Renal cortex interstitium (tissue), 11 donors: ENCODE data around the gene LIPH. TPM values are rescaled to one million over a fixed set of nuclear protein-coding genes. Genes with fewer than 3 reads are reported as not detected.
A peak's percentile ranks its signal among the peaks of the same experiment; 100 is the strongest.

Experiments
- DNase-seq, 11 donors: peaks; one replicate each; pipeline ENCODE4 v3.0.0-alpha.2; 2013; ENCODE audit warnings: low read depth in 9 of 11, low spot score in 4 of 11; ENCODE audit errors: extremely low read depth in 1 of 11
- polyA plus RNA-seq, 3 donors: library from polyadenylated mRNA; unstranded; fragments of 120-200 nt; gene quantifications; one replicate each; pipeline ENCODE4 v1.2.1, GENCODE V29; 2013; ENCODE audit not compliant: insufficient read length in 3 of 3

The LIPH gene
- polyA plus RNA-seq, 3 donors: 1.1 to 2.7 (median 2.0) TPM

GRCh38 chr3:185555860-185556347 is 3.5 kb upstream of the LIPH start:
- no peak for DNase-seq

- DNase-seq: no peak
Observed at GRCh38 chr3:185555101-185555501, 2.7 kb upstream of the LIPH start.

- no peak for DNase-seq
Observed at GRCh38 chr3:185549651-185550111, 2.7 kb downstream of the LIPH start.

GRCh38 chr3:185549122-185549521 is 3.3 kb downstream of the LIPH start:
- DNase-seq: no peak

GRCh38 chr3:185540695-185541094 is 11.7 kb downstream of the LIPH start:
- no peak for DNase-seq

- DNase-seq: no peak
Observed at GRCh38 chr3:185539934-185540333, 12.5 kb downstream of the LIPH start.

- DNase-seq: peak in 1 of 11 donors; percentile 52
Observed at GRCh38 chr3:185537369-185537970, 14.9 kb downstream of the LIPH start.

- DNase-seq: no peak
Observed at GRCh38 chr3:185534511-185534910, 17.9 kb downstream of the LIPH start.

GRCh38 chr3:185532901-185533300 is 19.5 kb downstream of the LIPH start:
- DNase-seq: no peak

GRCh38 chr3:185530856-185531255 is 21.5 kb downstream of the LIPH start:
- DNase-seq: no peak

- DNase-seq: no peak
Observed at GRCh38 chr3:185528532-185528931, 23.9 kb downstream of the LIPH start.

- DNase-seq: no peak
Observed at GRCh38 chr3:185527364-185527763, 25.0 kb downstream of the LIPH start.

GRCh38 chr3:185526349-185526951 is 25.9 kb downstream of the LIPH start:
- no peak for DNase-seq

- DNase-seq: no peak
Observed at GRCh38 chr3:185521349-185522138, 30.8 kb downstream of the LIPH start.

GRCh38 chr3:185519021-185519420 is 33.4 kb downstream of the LIPH start:
- no peak for DNase-seq

- no peak for DNase-seq
Observed at GRCh38 chr3:185517387-185518130, 34.8 kb downstream of the LIPH start.

- peak in 1 of 11 donors; percentile 18 for DNase-seq
Observed at GRCh38 chr3:185511711-185512110, 40.7 kb downstream of the LIPH start.

GRCh38 chr3:185508335-185508991 is 43.9 kb downstream of the LIPH start:
- no peak for DNase-seq

GRCh38 chr3:185507883-185508282 is 44.5 kb downstream of the LIPH start:
- DNase-seq: no peak
